ENCODE data around the gene IPO11.

GRCh38 chr5:62650197-62650596 lies 237.6 kb downstream of the IPO11 start:
- TF ChIP-seq, protein P1, sequence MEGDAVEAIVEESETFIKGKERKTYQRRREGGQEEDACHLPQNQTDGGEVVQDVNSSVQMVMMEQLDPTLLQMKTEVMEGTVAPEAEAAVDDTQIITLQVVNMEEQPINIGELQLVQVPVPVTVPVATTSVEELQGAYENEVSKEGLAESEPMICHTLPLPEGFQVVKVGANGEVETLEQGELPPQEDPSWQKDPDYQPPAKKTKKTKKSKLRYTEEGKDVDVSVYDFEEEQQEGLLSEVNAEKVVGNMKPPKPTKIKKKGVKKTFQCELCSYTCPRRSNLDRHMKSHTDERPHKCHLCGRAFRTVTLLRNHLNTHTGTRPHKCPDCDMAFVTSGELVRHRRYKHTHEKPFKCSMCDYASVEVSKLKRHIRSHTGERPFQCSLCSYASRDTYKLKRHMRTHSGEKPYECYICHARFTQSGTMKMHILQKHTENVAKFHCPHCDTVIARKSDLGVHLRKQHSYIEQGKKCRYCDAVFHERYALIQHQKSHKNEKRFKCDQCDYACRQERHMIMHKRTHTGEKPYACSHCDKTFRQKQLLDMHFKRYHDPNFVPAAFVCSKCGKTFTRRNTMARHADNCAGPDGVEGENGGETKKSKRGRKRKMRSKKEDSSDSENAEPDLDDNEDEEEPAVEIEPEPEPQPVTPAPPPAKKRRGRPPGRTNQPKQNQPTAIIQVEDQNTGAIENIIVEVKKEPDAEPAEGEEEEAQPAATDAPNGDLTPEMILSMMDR (conservative IDR thresholded peaks at IDR 0.05): no peak
- no peak for TF ChIP-seq EZH2 (IDR thresholded peaks at IDR 0.05; ENCODE audit: low read depth)
